ENCODE data around the gene LYL1. TPM values are rescaled to one million over a fixed set of nuclear protein-coding genes. Genes with fewer than 3 reads are reported as not detected.

Gene LYL1
- total RNA-seq, 3 donors from 2014 or later, result 1.7 to 7.6 (median 4.7) TPM

DNA sequence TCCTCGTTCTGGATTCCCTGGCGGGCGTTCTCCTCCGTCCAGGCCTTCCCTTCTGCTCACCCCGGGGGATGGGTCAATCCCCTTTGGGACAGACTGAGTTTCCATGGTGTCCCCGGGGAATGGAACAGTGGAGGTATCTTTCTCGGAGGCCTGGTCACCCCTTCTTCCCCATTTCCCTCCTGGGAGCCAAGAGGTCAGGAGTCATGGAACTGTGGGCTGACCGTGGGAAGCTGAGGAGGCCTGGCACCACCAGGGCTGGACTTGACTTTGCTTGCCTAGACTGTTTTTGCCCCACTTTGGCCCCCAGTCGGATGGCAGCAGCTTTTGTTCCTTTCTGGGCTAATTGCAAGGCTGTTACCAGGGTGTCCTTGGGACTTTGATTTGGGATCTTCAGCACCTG lies 17.4 kb upstream of the LYL1 start:
- Histone ChIP-seq H3K36me3 (ENCODE audit: low read depth) (no peaks in the 10 kb centered on the region), H3K9me3 (no peaks in the 10 kb centered on the region), H3K4me1 (ENCODE audit: low read depth) (peaks cover 23% of the 10 kb centered on the region), H3K4me3 (no peak overlapping the region)
- intact Hi-C loops (cut with DNase I, micrococcal nuclease), result no loop called here
- TF ChIP-seq CTCF (IDR thresholded peaks at IDR 0.05), result no peak
- no peak for ATAC-seq
- DNase-seq, result no peak

DNA sequence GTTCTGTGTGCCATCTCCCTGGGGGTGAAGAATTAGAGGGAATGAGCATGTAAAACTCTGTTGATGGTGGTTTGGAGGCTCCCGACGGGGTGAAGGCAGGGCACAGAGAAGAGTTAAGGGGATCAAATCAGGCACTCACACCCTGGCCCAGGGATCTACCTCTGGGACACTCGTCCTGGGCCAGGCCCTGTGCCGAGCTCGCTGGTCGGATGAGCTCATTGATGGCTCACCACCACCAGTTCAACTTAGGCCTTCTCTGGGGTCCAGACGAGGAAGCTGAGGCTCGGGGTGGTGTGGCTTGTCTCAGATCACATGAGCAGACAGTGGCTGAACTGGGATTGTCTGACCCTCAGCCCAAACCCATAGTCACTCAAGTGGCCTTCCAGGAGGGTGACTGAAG lies 17.0 kb upstream of the LYL1 start:
- ATAC-seq, result no peak
- no peak for TF ChIP-seq CTCF (IDR thresholded peaks at IDR 0.05)
- no peak overlapping the region for H3K4me3 ChIP-seq
- intact Hi-C loops (cut with DNase I, micrococcal nuclease), result no loop called here
- peaks cover 23% of the 10 kb centered on the region for H3K4me1 ChIP-seq (ENCODE audit: low read depth)
- DNase-seq, result no peak
- H3K9me3 ChIP-seq, result no peaks in the 10 kb centered on the region
- no peaks in the 10 kb centered on the region for H3K36me3 ChIP-seq (ENCODE audit: low read depth)

DNA sequence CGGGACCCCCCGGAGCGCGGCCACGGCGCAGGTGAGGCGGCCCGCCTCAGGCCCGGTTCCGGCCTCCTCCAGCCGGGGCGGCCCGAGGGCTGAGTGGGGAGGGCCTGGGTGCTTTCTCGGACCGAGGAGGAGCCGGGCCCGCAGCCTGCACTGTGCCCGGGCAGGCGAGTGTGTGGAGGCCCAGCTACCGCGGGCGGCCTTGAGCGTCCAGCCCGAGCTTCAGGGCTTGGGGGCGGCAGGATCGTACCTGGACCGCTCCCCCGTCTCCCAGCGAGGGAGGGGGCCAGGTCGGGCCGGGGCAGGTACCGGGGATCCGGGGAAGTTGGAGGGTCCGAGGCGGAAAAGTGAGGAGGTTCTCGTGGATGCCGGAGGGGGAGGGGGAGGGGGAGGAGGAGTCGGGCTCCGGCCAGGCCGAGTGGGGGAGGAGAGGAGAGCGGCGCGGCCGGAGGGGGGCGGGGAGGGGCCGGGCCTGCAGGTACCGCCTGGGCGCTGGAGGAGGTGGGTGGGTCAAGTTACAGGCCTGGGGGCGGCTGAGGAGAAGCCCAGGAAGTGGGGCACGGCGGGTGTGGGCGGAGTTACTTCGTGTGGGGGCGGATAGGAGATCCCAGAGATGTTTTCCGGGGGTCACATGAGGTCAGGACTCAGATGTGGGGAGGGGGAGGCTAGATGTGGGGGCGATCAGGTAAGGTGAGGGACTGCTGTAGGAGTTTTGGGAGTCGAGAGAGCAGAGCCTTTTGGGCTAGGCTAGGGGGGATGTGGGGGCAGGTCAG lies 16.0 kb upstream of the LYL1 start:
- H3K4me3 ChIP-seq, result peak overlapping the region; percentile 91
- H3K4me1 ChIP-seq (ENCODE audit: low read depth), result peaks cover 23% of the 10 kb centered on the region
- H3K9me3 ChIP-seq, result no peaks in the 10 kb centered on the region
- intact Hi-C loops (cut with DNase I, micrococcal nuclease), result no loop called here
- no peaks in the 10 kb centered on the region for H3K36me3 ChIP-seq (ENCODE audit: low read depth)
- TF ChIP-seq CTCF (IDR thresholded peaks at IDR 0.05), result no peak
- DNase-seq, result peak; percentile 62 to 88 (median 75)
- peak; percentile 8 for ATAC-seq

DNA sequence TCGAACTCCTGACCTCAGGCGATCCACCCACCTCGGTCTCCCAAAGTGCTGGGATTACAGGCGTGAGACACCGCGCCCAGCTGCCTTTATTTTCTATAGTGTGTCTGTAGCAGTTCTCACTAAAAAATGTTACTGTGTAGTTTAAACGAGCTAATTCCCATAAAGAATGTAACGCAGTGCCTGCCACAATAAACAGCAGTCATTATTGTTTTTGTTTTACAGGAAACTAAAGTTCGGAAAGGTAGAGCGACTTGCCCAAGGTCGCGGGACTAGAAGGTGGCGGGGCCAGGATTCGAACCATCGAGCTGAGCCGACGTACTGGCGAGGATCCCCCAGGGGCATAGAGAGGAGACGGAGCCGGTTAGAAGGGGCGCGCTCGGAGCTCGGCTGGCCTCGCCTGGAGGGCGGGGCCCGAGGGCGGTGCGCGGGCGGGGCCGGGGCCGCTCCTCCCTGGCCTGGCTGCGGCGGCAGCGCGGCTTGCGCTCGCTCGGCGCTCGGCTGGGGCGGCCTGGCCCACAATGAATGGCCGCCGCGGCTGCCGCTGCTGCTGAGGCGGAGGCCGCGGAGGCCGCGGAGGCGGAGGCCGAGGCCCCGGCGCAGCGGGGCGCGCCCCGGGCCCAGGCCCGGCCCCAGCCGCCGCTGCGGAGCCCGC lies 15.2 kb upstream of the LYL1 start, which contains the start of gene NACC1:
Gene NACC1 (plus strand): TSS at position 493 of the 652 bp plus-strand sequence. CDS start 16,944 bp downstream, outside the sequence.
- peaks cover 23% of the 10 kb centered on the region for H3K4me1 ChIP-seq (ENCODE audit: low read depth)
- H3K4me3 ChIP-seq, result peak within 1 kb of the TSS; percentile 91
- H3K9me3 ChIP-seq, result no peaks in the 10 kb centered on the region
- no peak for TF ChIP-seq CTCF (IDR thresholded peaks at IDR 0.05)
- DNase-seq (peak; percentile 91 to 94 (median 93)), ATAC-seq (peak; percentile 93)
- no peaks in the 10 kb centered on the region for H3K36me3 ChIP-seq (ENCODE audit: low read depth)
- intact Hi-C loops (cut with DNase I, micrococcal nuclease), result no loop called here

DNA sequence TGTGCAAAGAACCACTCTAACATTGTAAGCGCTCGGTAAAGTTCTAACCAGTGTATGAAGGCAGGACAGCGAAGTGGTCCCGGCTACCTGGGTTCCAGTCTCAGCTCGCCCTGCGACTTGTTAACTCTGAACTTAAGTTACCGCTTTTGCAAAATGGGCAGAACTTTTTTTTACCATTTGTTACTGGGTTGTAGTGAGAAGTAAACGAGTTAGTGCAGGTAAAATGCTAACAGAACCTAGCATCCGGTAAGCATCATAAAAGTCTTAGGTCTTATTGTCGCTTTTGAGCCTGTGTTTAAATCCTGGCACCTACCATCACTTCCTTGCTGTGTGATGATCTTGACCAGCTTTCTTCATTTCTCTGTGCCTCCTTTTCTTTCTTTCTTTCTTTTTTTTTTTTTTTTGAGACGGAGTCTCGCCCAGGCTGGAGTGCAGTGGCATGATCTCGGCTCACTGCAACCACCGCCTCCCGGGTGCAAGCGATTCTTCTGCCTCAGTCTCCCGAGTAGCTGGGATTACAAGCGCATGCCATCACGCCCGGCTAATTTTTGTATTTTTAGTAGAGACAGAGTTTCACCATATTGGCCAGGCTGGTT lies 14.6 kb upstream of the LYL1 start:
- DNase-seq (peak in 1 of 3 donors; percentile 42), ATAC-seq (peak; percentile 11)
- TF ChIP-seq CTCF (IDR thresholded peaks at IDR 0.05), result no peak
- peaks cover 23% of the 10 kb centered on the region for H3K4me1 ChIP-seq (ENCODE audit: low read depth)
- no peaks in the 10 kb centered on the region for H3K36me3 ChIP-seq (ENCODE audit: low read depth)
- intact Hi-C loops (cut with DNase I, micrococcal nuclease), result no loop called here
- no peaks in the 10 kb centered on the region for H3K9me3 ChIP-seq
- H3K4me3 ChIP-seq, result peak overlapping the region; percentile 75
